Erythroblast (primary cell): ENCODE measurements around the gene RALGDS.
"Not testable (repeated sequence)": the region's sequence is repeated elsewhere in the genome, so short reads cannot be mapped to it uniquely, and the experiment has no call there.

Experiments
- GATA1 ChIP-seq: IDR thresholded peaks from 2 replicates; pipeline ENCODE4 v1.6.1; 2011; ENCODE audit warnings: low read depth, mild to moderate bottlenecking, control low read depth, low read length, moderate library complexity
- POLR2A ChIP-seq: IDR thresholded peaks from 2 replicates; pipeline ENCODE4 v1.6.1; 2011; ENCODE audit warnings: mild to moderate bottlenecking, low read length

DNA sequence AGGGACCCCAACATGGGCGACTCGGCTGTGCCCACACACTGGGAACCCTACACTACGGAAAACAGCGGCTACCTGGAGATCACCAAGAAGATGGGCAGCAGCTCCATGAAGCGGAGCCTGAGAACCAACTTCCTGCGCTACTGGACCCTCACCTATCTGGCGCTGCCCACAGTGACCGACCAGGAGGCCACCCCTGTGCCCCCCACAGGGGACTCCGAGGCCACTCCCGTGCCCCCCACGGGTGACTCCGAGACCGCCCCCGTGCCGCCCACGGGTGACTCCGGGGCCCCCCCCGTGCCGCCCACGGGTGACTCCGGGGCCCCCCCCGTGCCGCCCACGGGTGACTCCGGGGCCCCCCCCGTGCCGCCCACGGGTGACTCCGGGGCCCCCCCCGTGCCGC lies 50.1 kb downstream of the RALGDS start:
- TF ChIP-seq POLR2A, GATA1: not testable (repeated sequence)
